Activated CD8-positive, alpha-beta memory T cell treated with anti-CD3 and anti-CD28 coated beads for 1 hour (primary cell): ENCODE results near the gene CCRL2.
"Not testable (repeated sequence)": the region's sequence is repeated elsewhere in the genome, so short reads cannot be mapped to it uniquely, and the experiment has no call there.

ENCODE experiments used
- DNase-seq, 2 donors: peaks; one replicate each; pipeline ENCODE4 v3.0.0-alpha.2; 2020; ENCODE audit warnings: low read depth in 1 of 2; ENCODE audit errors: extremely low read depth in 1 of 2

CCRL2 gene

GRCh38 chr3:46427404-46427803, 20.3 kb downstream of the CCRL2 start:
- DNase-seq = not testable (repeated sequence)

DNA sequence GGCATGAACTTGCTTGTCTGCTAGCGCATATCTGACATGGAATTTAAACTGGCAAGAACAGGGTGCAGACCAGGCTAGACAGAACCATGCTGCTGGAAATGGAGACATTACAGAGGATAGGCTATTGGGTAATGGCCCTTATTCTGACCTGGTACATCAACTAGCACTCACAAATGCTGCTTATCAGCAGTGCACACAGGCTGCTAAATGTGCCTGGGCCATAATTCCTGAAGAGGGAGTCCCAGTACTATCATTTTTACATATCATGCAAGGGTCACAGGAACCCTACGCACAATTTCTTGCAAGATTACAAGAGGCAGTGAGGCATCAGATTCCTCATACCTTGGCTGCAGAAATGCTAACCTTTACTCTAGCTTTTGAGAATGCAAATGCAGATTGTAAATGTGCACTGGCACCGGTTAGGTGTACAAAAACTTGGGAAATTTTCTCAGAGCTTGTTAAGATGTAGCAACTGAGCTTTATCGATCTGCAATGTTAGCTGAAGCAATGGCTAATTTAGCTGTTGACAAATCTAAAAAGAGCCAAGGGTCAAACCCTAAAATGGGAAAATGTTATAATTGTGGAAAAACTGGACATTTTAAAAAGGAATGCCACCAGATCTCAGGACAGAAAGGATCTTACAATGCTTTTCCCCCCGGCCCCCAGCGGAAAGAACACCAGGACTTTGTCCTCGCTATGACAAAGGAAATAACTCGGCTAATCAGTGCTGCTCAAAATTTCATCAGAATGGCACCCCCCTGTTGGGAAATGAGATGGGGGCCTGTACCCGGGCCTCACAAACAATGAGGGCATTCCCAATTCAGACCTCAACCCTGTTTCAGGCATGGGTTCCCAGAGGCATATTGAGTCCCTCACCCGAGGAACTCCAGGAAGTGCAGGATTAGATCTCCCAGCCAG, 21.1 kb downstream of the CCRL2 start:
- no peak for DNase-seq

DNA sequence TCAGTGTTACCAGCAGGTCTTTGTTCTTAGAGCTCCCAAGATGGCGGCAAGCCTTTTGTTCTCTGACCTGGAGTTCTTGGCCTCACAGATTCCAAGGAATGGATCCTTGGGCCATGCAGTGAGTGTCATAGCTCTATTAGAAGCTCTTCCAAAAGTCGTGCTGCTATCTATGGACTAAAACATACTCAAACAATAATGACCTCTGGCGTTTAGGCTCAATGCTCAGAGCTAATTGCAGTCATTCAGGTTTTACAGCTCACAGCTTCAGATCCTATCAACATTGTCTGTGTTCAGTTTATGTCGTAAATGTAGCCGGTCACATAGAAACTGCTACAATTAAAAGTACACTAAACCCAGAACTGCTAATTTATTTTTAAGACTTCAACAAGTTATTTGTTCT, 22.2 kb downstream of the CCRL2 start:
- no peak for DNase-seq

- DNase-seq = no peak
Observed at GRCh38 chr3:46429671-46430070, 22.6 kb downstream of the CCRL2 start.

- not testable (repeated sequence) for DNase-seq
Observed at GRCh38 chr3:46430879-46431278, 23.8 kb downstream of the CCRL2 start.

- DNase-seq = not testable (repeated sequence)
Observed at GRCh38 chr3:46431905-46432304, 24.8 kb downstream of the CCRL2 start.

- not testable (repeated sequence) for DNase-seq
Observed at GRCh38 chr3:46433118-46433517, 26.1 kb downstream of the CCRL2 start.

GRCh38 chr3:46433841-46434240, 26.8 kb downstream of the CCRL2 start:
- no peak for DNase-seq

- no peak for DNase-seq
Observed at GRCh38 chr3:46435081-46435726, 28.1 kb downstream of the CCRL2 start.

- DNase-seq = no peak
Observed at GRCh38 chr3:46438831-46439230, 31.8 kb downstream of the CCRL2 start.

GRCh38 chr3:46440531-46441294, 33.7 kb downstream of the CCRL2 start:
- DNase-seq = peak in 1 of 2 donors; percentile 7

GRCh38 chr3:46442576-46443530, 35.8 kb downstream of the CCRL2 start:
- DNase-seq = peak in 1 of 2 donors; percentile 11

- DNase-seq = no peak
Observed at GRCh38 chr3:46447228-46447985, 40.3 kb downstream of the CCRL2 start.

DNA sequence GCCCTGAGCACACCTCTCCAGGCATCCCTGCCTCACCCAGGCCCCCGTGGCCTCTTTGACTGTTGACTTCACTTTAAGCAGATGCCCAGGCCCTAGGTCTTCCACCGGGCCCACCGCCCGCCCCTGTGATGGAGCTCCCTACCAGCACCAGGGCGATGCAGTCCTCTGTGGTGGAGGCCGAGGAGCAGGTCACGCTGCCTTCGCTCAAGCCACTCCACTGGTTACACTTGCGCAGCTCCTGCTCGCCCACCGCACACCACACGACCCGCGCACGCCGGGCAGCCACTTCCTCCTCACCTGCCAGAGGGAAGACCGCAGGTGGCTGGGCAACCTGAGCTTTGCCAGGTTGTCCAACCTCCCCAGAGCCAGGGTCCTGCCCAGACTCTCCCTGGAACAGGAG, 41.7 kb downstream of the CCRL2 start:
- no peak for DNase-seq

GRCh38 chr3:46449755-46450552, 42.9 kb downstream of the CCRL2 start:
- no peak for DNase-seq

- DNase-seq = no peak
Observed at GRCh38 chr3:46453526-46454208, 46.6 kb downstream of the CCRL2 start.

DNA sequence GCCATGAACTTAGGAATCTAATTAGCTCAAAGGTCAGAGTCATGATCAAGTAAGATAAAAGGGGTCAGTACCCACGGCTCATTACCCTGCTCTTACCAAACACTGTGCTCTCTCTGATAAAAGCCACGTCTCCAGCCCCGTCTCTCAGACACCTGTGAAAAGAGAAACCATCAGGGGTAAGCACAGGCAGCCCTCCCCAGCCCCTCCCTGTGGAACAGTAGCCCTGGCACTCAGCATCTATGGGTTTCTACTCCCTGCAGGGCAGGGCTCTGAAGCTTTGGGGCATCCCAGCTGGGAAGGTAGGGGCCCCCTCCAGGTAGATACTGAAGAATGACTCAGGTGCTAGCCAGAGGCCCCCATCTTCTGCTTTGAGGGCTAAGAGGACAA, 47.1 kb downstream of the CCRL2 start:
- DNase-seq = no peak

- no peak for DNase-seq
Observed at GRCh38 chr3:46454606-46455005, 47.5 kb downstream of the CCRL2 start.
